ENCODE measurements around the gene CCDC102A.
"Not testable (repeated sequence)": the region's sequence is repeated elsewhere in the genome, so short reads cannot be mapped to it uniquely, and the experiment has no call there.

The CCDC102A gene

GRCh38 chr16:57556941-57557541 is 20.7 kb upstream of the CCDC102A start:
- TF ChIP-seq CTCF (IDR thresholded peaks at IDR 0.05; ENCODE audit: low read length, missing control alignments) = no peak
- H3K4me3 ChIP-seq (replicated peaks; ENCODE audit: low read depth, low read length) = no peak overlapping the region
- DNase-seq (ENCODE audit: low read depth) = no peak

GRCh38 chr16:57555831-57556230 is 19.5 kb upstream of the CCDC102A start:
- no peak overlapping the region for H3K4me3 ChIP-seq (replicated peaks; ENCODE audit: low read depth, low read length)
- no peak for DNase-seq (ENCODE audit: low read depth)
- no peak for TF ChIP-seq CTCF (IDR thresholded peaks at IDR 0.05; ENCODE audit: low read length, missing control alignments)

- H3K4me3 ChIP-seq (replicated peaks; ENCODE audit: low read depth, low read length) = no peak overlapping the region
- no peak for TF ChIP-seq CTCF (IDR thresholded peaks at IDR 0.05; ENCODE audit: low read length, missing control alignments)
- no peak for DNase-seq (ENCODE audit: low read depth)
Observed at GRCh38 chr16:57551057-57551456, 14.7 kb upstream of the CCDC102A start.

GRCh38 chr16:57549730-57550129 is 13.4 kb upstream of the CCDC102A start:
- DNase-seq (ENCODE audit: low read depth) = no peak
- no peak for TF ChIP-seq CTCF (IDR thresholded peaks at IDR 0.05; ENCODE audit: low read length, missing control alignments)
- H3K4me3 ChIP-seq (replicated peaks; ENCODE audit: low read depth, low read length) = no peak overlapping the region

- TF ChIP-seq CTCF (IDR thresholded peaks at IDR 0.05; ENCODE audit: low read length, missing control alignments) = no peak
- H3K4me3 ChIP-seq (replicated peaks; ENCODE audit: low read depth, low read length) = no peak overlapping the region
- no peak for DNase-seq (ENCODE audit: low read depth)
Observed at GRCh38 chr16:57548408-57548807, 12.0 kb upstream of the CCDC102A start.

- not testable (repeated sequence) for H3K4me3 ChIP-seq (replicated peaks; ENCODE audit: low read depth, low read length); DNase-seq (ENCODE audit: low read depth)
Observed at GRCh38 chr16:57547524-57547923, 11.2 kb upstream of the CCDC102A start.

- H3K4me3 ChIP-seq (replicated peaks; ENCODE audit: low read depth, low read length) = no peak overlapping the region
- no peak for DNase-seq (ENCODE audit: low read depth)
- TF ChIP-seq CTCF (IDR thresholded peaks at IDR 0.05; ENCODE audit: low read length, missing control alignments) = no peak
Observed at GRCh38 chr16:57544124-57544653, 7.8 kb upstream of the CCDC102A start.
